Central memory CD4-positive, alpha-beta T cell (primary cell): ENCODE results near the gene GCK.

Experiments
- DNase-seq: peaks from one replicate; pipeline ENCODE4 v3.0.0; 2022

Gene GCK

GRCh38 chr7:44114586-44115310 lies 74.5 kb downstream of the GCK start:
- DNase-seq: no peak

GRCh38 chr7:44113764-44114354 lies 75.4 kb downstream of the GCK start:
- DNase-seq: no peak

- DNase-seq: no peak
These were observed 76.1 kb downstream of the GCK start for GRCh38 chr7:44112997-44113763.

- no peak for DNase-seq
These were observed 76.8 kb downstream of the GCK start for GRCh38 chr7:44112231-44112996.

- DNase-seq: no peak
These were observed 77.5 kb downstream of the GCK start for GRCh38 chr7:44111761-44112160.

GRCh38 chr7:44110719-44111635 lies 78.3 kb downstream of the GCK start:
- no peak for DNase-seq

GRCh38 chr7:44109991-44110390 lies 79.2 kb downstream of the GCK start:
- no peak for DNase-seq

GRCh38 chr7:44108768-44109750 lies 80.2 kb downstream of the GCK start:
- no peak for DNase-seq

- no peak for DNase-seq
These were observed 81.1 kb downstream of the GCK start for GRCh38 chr7:44107961-44108767.

GRCh38 chr7:44107116-44107960 lies 81.9 kb downstream of the GCK start:
- DNase-seq: no peak

GRCh38 chr7:44106311-44107065 lies 82.8 kb downstream of the GCK start:
- DNase-seq: no peak

- no peak for DNase-seq
These were observed 83.4 kb downstream of the GCK start for GRCh38 chr7:44105832-44106231.

- DNase-seq: no peak
These were observed 84.1 kb downstream of the GCK start for GRCh38 chr7:44104860-44105771.

- DNase-seq: no peak
These were observed 85.0 kb downstream of the GCK start, which contains the start of gene AEBP1 for GRCh38 chr7:44103923-44104859. Gene AEBP1, plus strand, starts transcription at chr7:44104345. Its CDS starts 321 bp downstream, at chr7:44104666.

- no peak for DNase-seq
These were observed 85.7 kb downstream of the GCK start for GRCh38 chr7:44103566-44103922.
